Occipital lobe (tissue), 2 donors: ENCODE data around the gene FOXP1. TPM values are rescaled to one million over a fixed set of nuclear protein-coding genes. Genes with fewer than 3 reads are reported as not detected.
"Not testable (repeated sequence)": the region's sequence is repeated elsewhere in the genome, so short reads cannot be mapped to it uniquely, and the experiment has no call there.

Source experiments
- DNase-seq: peaks from one replicate; lab custom pipeline; 2025; lab: John Stamatoyannopoulos, UW
- total RNA-seq: library from RNA; depleted of rRNA; stranded (reverse); fragments of >200 nt; gene quantifications from one replicate; pipeline ENCODE4 v1.2.3, GENCODE V29; 2014

The FOXP1 gene
- total RNA-seq, 1 donor from 2014 or later = 168 TPM

- no peak for DNase-seq
These were observed 560.8 kb downstream of the FOXP1 start for GRCh38 chr3:71022551-71023335.

- DNase-seq = no peak
These were observed 564.7 kb downstream of the FOXP1 start for GRCh38 chr3:71018799-71019198.

GRCh38 chr3:71016178-71016845 is 567.2 kb downstream of the FOXP1 start:
- no peak for DNase-seq

GRCh38 chr3:71014616-71015015 is 568.9 kb downstream of the FOXP1 start:
- not testable (repeated sequence) for DNase-seq

GRCh38 chr3:71012971-71013370 is 570.6 kb downstream of the FOXP1 start:
- no peak for DNase-seq

GRCh38 chr3:71011565-71012287 is 571.8 kb downstream of the FOXP1 start:
- DNase-seq = no peak

GRCh38 chr3:71010726-71011455 is 572.6 kb downstream of the FOXP1 start:
- DNase-seq = no peak

GRCh38 chr3:71008350-71008935 is 575.1 kb downstream of the FOXP1 start:
- DNase-seq = no peak

- DNase-seq = no peak
These were observed 576.4 kb downstream of the FOXP1 start for GRCh38 chr3:71006810-71007785.

- no peak for DNase-seq
These were observed 577.7 kb downstream of the FOXP1 start for GRCh38 chr3:71005702-71006321.

GRCh38 chr3:71003511-71003910 is 580.0 kb downstream of the FOXP1 start:
- DNase-seq = no peak

GRCh38 chr3:71002298-71002697 is 581.2 kb downstream of the FOXP1 start:
- DNase-seq = no peak

GRCh38 chr3:71001303-71001830 is 582.2 kb downstream of the FOXP1 start:
- DNase-seq = no peak

GRCh38 chr3:71000483-71000882 is 583.0 kb downstream of the FOXP1 start:
- no peak for DNase-seq

- DNase-seq = no peak
These were observed 583.8 kb downstream of the FOXP1 start for GRCh38 chr3:70999730-71000129.

GRCh38 chr3:70996082-70996481 is 587.4 kb downstream of the FOXP1 start:
- no peak for DNase-seq

- DNase-seq = no peak
These were observed 588.9 kb downstream of the FOXP1 start for GRCh38 chr3:70994644-70995043.

- DNase-seq = no peak
These were observed 590.8 kb downstream of the FOXP1 start for GRCh38 chr3:70992562-70993204.

GRCh38 chr3:70992131-70992530 is 591.4 kb downstream of the FOXP1 start:
- no peak for DNase-seq
